Measurements from ENCODE around the gene ZNRF2. TPM values are rescaled to one million over a fixed set of nuclear protein-coding genes. Genes with fewer than 3 reads are reported as not detected.

Gene ZNRF2
- total and polyA plus RNA-seq, 2 donors (not counting 3 experiments of a cell fraction or from before 2014, with no cell fraction given), result 1.4 to 5.9 TPM

DNA sequence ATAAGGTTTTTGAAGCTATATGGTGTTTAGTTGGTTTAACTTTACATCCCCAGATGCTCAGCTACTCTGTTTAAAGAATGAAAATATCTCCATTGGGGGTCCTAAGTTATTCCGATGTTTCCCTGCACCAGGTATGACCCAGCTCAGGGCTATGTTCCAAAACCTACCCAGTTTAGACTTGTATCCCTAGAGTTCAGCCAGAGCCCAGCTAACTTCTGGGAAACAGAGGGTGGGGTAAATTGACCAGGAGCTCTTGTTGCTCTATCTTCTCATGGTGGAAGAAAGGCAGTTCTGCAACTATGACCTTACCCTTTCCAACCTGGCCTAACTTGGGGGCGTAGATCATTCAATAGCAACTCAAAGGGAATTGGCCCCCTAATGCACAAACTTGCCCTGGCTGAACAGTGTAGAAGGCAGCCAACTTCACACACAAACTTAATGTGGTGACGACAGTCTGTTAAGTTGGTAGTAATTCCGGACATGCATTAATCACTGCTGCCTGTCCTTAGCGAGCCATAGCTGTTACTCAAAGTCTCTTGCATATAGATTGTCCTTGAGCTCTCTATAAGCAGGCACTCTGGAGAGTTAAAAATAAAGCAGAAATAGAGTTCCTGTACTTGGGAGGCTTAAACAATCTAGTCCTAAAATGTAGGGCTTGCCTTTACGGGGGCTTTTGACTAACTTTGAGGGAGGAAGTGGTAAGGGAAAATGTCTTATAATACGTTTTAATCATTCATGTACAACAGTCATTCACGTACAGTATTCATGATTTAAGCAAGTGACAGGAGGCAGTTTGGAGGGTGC, 5.3 kb upstream of the ZNRF2 start:
- intact Hi-C loops (cut with micrococcal nuclease) (loop anchor here (5.0 kb wide), 1 partner anchor 463 kb away; no protein-coding TSS in a partner anchor), dilution Hi-C loops (cut with MboI; ENCODE audit: extremely low pct_ligation_motif_present, low sequenced_read_pairs) (no loop called here)
- FAIRE-seq (no peak), DNase-seq (ENCODE audit: low read depth, low spot score) (no peak)
- H3K9ac ChIP-seq (replicated peaks; ENCODE audit: extremely low read depth, insufficient read depth, low read length), result no peak overlapping the region
- ChIA-PET CTCF (interaction anchor here (0.9 to 6.6 kb wide), 5 partner anchors 22 to 285 kb away, joined by 3 to 96 read pairs (median 3); no protein-coding TSS in a partner anchor), POLR2A (no interaction called here)
- H3K36me3 ChIP-seq (ENCODE audit: control insufficient read depth in 2 of 2, extremely low read depth in 1 of 2, insufficient read depth in 2 of 2, low read length in 2 of 2), result no peaks in the 10 kb centered on the region
- H3K27ac ChIP-seq (ENCODE audit: insufficient read depth, low read depth, low read length), result no peak overlapping the region
- H4K20me1 ChIP-seq (replicated peaks; ENCODE audit: control insufficient read depth, extremely low read depth, insufficient read depth, low read length), result no peaks in the 10 kb centered on the region
- no peak overlapping the region for H3K4me2 ChIP-seq (ENCODE audit: insufficient read depth, low read length)
- H2AFZ ChIP-seq (ENCODE audit: low read depth, low read length), result no peak overlapping the region
- no peaks in the 10 kb centered on the region for H3K9me1 ChIP-seq (replicated peaks; ENCODE audit: control insufficient read depth, extremely low read depth, insufficient read depth, low read length)
- H3K27me3 ChIP-seq (ENCODE audit: control insufficient read depth in 2 of 2, insufficient read depth in 2 of 2, low read length in 2 of 2), result no peaks in the 10 kb centered on the region
- TF ChIP-seq POLR2A (IDR thresholded peaks at IDR 0.05; ENCODE audit: low read depth, low read length) (no peak), GATA2 (IDR thresholded peaks at IDR 0.05; ENCODE audit: insufficient read depth, insufficient read length, low read depth, low read length) (no peak), MYC (IDR thresholded peaks at IDR 0.05; ENCODE audit: low read depth, low read length) (no peak), FOS (IDR thresholded peaks at IDR 0.05; ENCODE audit: borderline replicate concordance, insufficient read depth, low read length) (no peak), JUN (IDR thresholded peaks at IDR 0.05; ENCODE audit: borderline replicate concordance, insufficient read depth, insufficient read length, low read depth) (no peak), EZH2 (IDR thresholded peaks at IDR 0.05; ENCODE audit: borderline replicate concordance, low read depth, low read length, severe bottlenecking) (no peak), POLR2AphosphoS5 (IDR thresholded peaks at IDR 0.05; ENCODE audit: insufficient read depth, low read depth, low read length) (no peak)
- TF ChIP-seq, protein P1, sequence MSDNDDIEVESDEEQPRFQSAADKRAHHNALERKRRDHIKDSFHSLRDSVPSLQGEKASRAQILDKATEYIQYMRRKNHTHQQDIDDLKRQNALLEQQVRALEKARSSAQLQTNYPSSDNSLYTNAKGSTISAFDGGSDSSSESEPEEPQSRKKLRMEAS (IDR thresholded peaks at IDR 0.05; ENCODE audit: insufficient read depth, insufficient read length), result no peak
- TF ChIP-seq, protein P2, sequence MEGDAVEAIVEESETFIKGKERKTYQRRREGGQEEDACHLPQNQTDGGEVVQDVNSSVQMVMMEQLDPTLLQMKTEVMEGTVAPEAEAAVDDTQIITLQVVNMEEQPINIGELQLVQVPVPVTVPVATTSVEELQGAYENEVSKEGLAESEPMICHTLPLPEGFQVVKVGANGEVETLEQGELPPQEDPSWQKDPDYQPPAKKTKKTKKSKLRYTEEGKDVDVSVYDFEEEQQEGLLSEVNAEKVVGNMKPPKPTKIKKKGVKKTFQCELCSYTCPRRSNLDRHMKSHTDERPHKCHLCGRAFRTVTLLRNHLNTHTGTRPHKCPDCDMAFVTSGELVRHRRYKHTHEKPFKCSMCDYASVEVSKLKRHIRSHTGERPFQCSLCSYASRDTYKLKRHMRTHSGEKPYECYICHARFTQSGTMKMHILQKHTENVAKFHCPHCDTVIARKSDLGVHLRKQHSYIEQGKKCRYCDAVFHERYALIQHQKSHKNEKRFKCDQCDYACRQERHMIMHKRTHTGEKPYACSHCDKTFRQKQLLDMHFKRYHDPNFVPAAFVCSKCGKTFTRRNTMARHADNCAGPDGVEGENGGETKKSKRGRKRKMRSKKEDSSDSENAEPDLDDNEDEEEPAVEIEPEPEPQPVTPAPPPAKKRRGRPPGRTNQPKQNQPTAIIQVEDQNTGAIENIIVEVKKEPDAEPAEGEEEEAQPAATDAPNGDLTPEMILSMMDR (IDR thresholded peaks at IDR 0.05; ENCODE audit: extremely low read depth in 1 of 2, insufficient read depth in 1 of 2, low read depth in 1 of 2, low read length in 2 of 2), result no peak
- H3K4me3 ChIP-seq (replicated peaks in 1 of 3; ENCODE audit: insufficient read depth in 1 of 3, low read depth in 1 of 3, low read length in 3 of 3), result no peak overlapping the region
- no peaks in the 10 kb centered on the region for H3K9me3 ChIP-seq (replicated peaks; ENCODE audit: control insufficient read depth, insufficient read depth, low read length)
- BruUV-seq (replicated peaks), result no TSS peak
- no peaks in the 10 kb centered on the region for H3K79me2 ChIP-seq (ENCODE audit: control insufficient read depth, insufficient read depth, low read length)
- H3K4me1 ChIP-seq (ENCODE audit: control insufficient read depth, extremely low read depth, insufficient read depth, low read length), result peaks cover 3% of the 10 kb centered on the region

Data from endothelial cell of umbilical vein (primary cell).